Measurements from ENCODE around the gene PREB.

Gene PREB

GRCh38 chr2:27093430-27094352, 40.7 kb downstream of the PREB start:
- no peak overlapping the region for H3K4me3 ChIP-seq (ENCODE audit: low read length)
- TF ChIP-seq CTCF (conservative IDR thresholded peaks at IDR 0.05; ENCODE audit: low read length), result no peak
- DNase-seq (ENCODE audit: low read depth), result no peak

GRCh38 chr2:27092696-27093429, 41.6 kb downstream of the PREB start:
- DNase-seq (ENCODE audit: low read depth), result no peak
- no peak for TF ChIP-seq CTCF (conservative IDR thresholded peaks at IDR 0.05; ENCODE audit: low read length)
- no peak overlapping the region for H3K4me3 ChIP-seq (ENCODE audit: low read length)

GRCh38 chr2:27091746-27092695, 42.4 kb downstream of the PREB start:
- no peak for DNase-seq (ENCODE audit: low read depth)
- H3K4me3 ChIP-seq (ENCODE audit: low read length), result no peak overlapping the region
- no peak for TF ChIP-seq CTCF (conservative IDR thresholded peaks at IDR 0.05; ENCODE audit: low read length)

- H3K4me3 ChIP-seq (ENCODE audit: low read length), result no peak overlapping the region
- TF ChIP-seq CTCF (conservative IDR thresholded peaks at IDR 0.05; ENCODE audit: low read length), result no peak
- DNase-seq (ENCODE audit: low read depth), result no peak
Observed at GRCh38 chr2:27089111-27089954, 45.1 kb downstream of the PREB start.

GRCh38 chr2:27088634-27089033, 45.8 kb downstream of the PREB start:
- TF ChIP-seq CTCF (conservative IDR thresholded peaks at IDR 0.05; ENCODE audit: low read length), result no peak
- DNase-seq (ENCODE audit: low read depth), result no peak
- no peak overlapping the region for H3K4me3 ChIP-seq (ENCODE audit: low read length)

GRCh38 chr2:27087823-27088410, 46.5 kb downstream of the PREB start:
- no peak for DNase-seq (ENCODE audit: low read depth)
- no peak for TF ChIP-seq CTCF (conservative IDR thresholded peaks at IDR 0.05; ENCODE audit: low read length)
- no peak overlapping the region for H3K4me3 ChIP-seq (ENCODE audit: low read length)

All from AG10803 (cell line).